Measurements from ENCODE around the gene TSPEAR. TPM values are rescaled to one million over a fixed set of nuclear protein-coding genes. Genes with fewer than 3 reads are reported as not detected.

The TSPEAR gene
- total RNA-seq, 1 donor: not detected

- TF ChIP-seq, protein P1, sequence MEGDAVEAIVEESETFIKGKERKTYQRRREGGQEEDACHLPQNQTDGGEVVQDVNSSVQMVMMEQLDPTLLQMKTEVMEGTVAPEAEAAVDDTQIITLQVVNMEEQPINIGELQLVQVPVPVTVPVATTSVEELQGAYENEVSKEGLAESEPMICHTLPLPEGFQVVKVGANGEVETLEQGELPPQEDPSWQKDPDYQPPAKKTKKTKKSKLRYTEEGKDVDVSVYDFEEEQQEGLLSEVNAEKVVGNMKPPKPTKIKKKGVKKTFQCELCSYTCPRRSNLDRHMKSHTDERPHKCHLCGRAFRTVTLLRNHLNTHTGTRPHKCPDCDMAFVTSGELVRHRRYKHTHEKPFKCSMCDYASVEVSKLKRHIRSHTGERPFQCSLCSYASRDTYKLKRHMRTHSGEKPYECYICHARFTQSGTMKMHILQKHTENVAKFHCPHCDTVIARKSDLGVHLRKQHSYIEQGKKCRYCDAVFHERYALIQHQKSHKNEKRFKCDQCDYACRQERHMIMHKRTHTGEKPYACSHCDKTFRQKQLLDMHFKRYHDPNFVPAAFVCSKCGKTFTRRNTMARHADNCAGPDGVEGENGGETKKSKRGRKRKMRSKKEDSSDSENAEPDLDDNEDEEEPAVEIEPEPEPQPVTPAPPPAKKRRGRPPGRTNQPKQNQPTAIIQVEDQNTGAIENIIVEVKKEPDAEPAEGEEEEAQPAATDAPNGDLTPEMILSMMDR (IDR thresholded peaks at IDR 0.05; ENCODE audit: extremely low read depth, low read depth, low read length): no peak
- peaks cover 85% of the 10 kb centered on the region for H3K27me3 ChIP-seq (ENCODE audit: insufficient read depth, low read length)
These were observed 531 bp downstream of the TSPEAR start for GRCh38 chr21:44710756-44711326.

DNA sequence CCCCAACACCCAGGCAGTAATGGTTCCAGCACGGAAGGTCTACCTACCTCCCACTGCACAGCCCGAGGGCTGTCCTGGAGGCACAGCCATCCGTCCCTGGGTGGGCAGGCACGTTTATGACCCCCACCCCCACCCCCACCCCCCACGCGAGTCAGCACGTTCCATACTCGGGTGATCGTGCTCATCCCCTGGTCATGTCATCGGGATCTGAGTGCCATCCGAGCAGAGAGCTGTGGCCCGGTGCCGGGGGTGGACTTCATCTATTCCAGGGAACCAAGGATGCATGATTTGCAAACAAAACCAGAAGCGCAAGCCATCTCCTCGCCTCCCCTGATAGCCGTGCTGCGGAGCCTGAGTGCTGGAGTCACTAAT is 1.1 kb downstream of the TSPEAR start:
- no peaks in the 10 kb centered on the region for H3K79me2 ChIP-seq (ENCODE audit: insufficient read depth, low read length)
- no peak overlapping the region for H3K4me3 ChIP-seq (ENCODE audit: insufficient read depth, low read length)
- no peak overlapping the region for H3K4me2 ChIP-seq (ENCODE audit: insufficient read depth, low read length)
- H3K36me3 ChIP-seq (ENCODE audit: insufficient read depth, low read length): no peaks in the 10 kb centered on the region
- peaks cover 80% of the 10 kb centered on the region for H3K27me3 ChIP-seq (ENCODE audit: insufficient read depth, low read length)
- H2AFZ ChIP-seq (ENCODE audit: low read length): no peak overlapping the region
- H3K27ac ChIP-seq (ENCODE audit: low read depth, low read length): no peak overlapping the region
- no peaks in the 10 kb centered on the region for H4K20me1 ChIP-seq (ENCODE audit: insufficient read depth, low read length)
- DNase-seq (ENCODE audit: insufficient read length, low spot score, missing footprints): no peak
- no peaks in the 10 kb centered on the region for H3K4me1 ChIP-seq (ENCODE audit: insufficient read depth, low read length)
- TF ChIP-seq, protein P1 (IDR thresholded peaks at IDR 0.05; ENCODE audit: extremely low read depth, low read depth, low read length): no peak
- no peaks in the 10 kb centered on the region for H3K9me3 ChIP-seq (ENCODE audit: low read depth, low read length)

More at GRCh38 chr21:44710756-44711326, 531 bp downstream of the TSPEAR start:
- DNase-seq (ENCODE audit: insufficient read length, low spot score, missing footprints): no peak
- Histone ChIP-seq H3K27ac (ENCODE audit: low read depth, low read length) (no peak overlapping the region), H3K36me3 (ENCODE audit: insufficient read depth, low read length) (no peaks in the 10 kb centered on the region), H3K4me1 (ENCODE audit: insufficient read depth, low read length) (no peaks in the 10 kb centered on the region), H3K4me2 (ENCODE audit: insufficient read depth, low read length) (no peak overlapping the region), H3K9me3 (ENCODE audit: low read depth, low read length) (no peaks in the 10 kb centered on the region), H3K79me2 (ENCODE audit: insufficient read depth, low read length) (no peaks in the 10 kb centered on the region), H3K4me3 (ENCODE audit: insufficient read depth, low read length) (no peak overlapping the region), H2AFZ (ENCODE audit: low read length) (no peak overlapping the region), H4K20me1 (ENCODE audit: insufficient read depth, low read length) (no peaks in the 10 kb centered on the region)

DNA sequence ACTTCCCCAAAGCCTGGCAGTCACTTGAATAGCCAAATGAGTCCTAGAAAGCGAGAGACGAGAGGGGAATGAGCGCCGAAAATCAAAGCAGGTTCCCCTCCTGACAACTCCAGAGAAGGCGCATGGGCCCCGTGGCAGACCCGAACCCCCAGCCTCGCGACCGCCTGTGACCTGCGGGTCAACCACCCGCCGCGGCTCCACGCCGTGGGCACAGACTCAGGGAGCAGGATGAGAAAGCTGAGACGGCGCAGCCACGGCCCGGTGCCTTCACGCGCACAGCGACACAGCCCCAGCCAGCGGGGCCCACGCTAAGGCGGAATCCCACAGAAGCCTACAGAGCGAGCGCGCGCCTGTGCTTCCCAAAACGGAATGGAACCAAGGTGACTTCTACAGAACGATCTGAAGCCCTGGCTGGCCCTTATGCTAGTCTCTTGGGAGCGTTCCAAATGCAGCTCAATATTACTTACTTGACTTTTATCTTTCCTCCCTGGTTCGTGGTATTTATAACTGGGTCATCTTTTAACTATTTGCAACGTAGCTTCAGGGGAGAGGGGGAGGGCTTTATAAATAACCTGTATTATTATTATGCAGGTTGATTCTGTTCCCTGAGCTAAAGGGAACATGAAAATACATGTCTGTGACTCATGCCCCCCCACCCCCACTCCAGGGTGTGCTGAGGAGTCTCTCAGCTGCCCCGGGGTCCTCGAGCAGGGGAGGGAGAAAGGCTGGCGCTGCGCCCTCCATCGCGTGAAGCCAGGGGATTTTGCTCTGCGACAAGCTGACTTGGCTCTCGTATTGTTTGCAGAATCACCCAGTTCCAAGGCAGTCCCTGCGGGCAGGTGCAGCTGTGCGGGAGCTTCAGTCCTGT is 1.7 kb downstream of the TSPEAR start:
- no peaks in the 10 kb centered on the region for H3K36me3 ChIP-seq (ENCODE audit: insufficient read depth, low read length)
- H2AFZ ChIP-seq (ENCODE audit: low read length): no peak overlapping the region
- peak; percentile 73 for DNase-seq (ENCODE audit: insufficient read length, low spot score, missing footprints)
- no peaks in the 10 kb centered on the region for H4K20me1 ChIP-seq (ENCODE audit: insufficient read depth, low read length)
- H3K9me3 ChIP-seq (ENCODE audit: low read depth, low read length): no peaks in the 10 kb centered on the region
- H3K27ac ChIP-seq (ENCODE audit: low read depth, low read length): no peak overlapping the region
- H3K27me3 ChIP-seq (ENCODE audit: insufficient read depth, low read length): peaks cover 77% of the 10 kb centered on the region
- no peak overlapping the region for H3K4me2 ChIP-seq (ENCODE audit: insufficient read depth, low read length)
- H3K79me2 ChIP-seq (ENCODE audit: insufficient read depth, low read length): no peaks in the 10 kb centered on the region
- no peaks in the 10 kb centered on the region for H3K4me1 ChIP-seq (ENCODE audit: insufficient read depth, low read length)
- TF ChIP-seq, protein P1 (IDR thresholded peaks at IDR 0.05; ENCODE audit: extremely low read depth, low read depth, low read length): no peak
- no peak overlapping the region for H3K4me3 ChIP-seq (ENCODE audit: insufficient read depth, low read length)

- Histone ChIP-seq H4K20me1 (ENCODE audit: insufficient read depth, low read length) (no peaks in the 10 kb centered on the region), H2AFZ (ENCODE audit: low read length) (no peak overlapping the region), H3K27me3 (ENCODE audit: insufficient read depth, low read length) (peaks cover 80% of the 10 kb centered on the region), H3K27ac (ENCODE audit: low read depth, low read length) (no peak overlapping the region), H3K4me2 (ENCODE audit: insufficient read depth, low read length) (no peak overlapping the region), H3K4me1 (ENCODE audit: insufficient read depth, low read length) (no peaks in the 10 kb centered on the region), H3K9me3 (ENCODE audit: low read depth, low read length) (no peaks in the 10 kb centered on the region), H3K4me3 (ENCODE audit: insufficient read depth, low read length) (no peak overlapping the region), H3K79me2 (ENCODE audit: insufficient read depth, low read length) (no peaks in the 10 kb centered on the region), H3K36me3 (ENCODE audit: insufficient read depth, low read length) (no peaks in the 10 kb centered on the region)
- TF ChIP-seq, protein P1 (IDR thresholded peaks at IDR 0.05; ENCODE audit: extremely low read depth, low read depth, low read length): no peak
- DNase-seq (ENCODE audit: insufficient read length, low spot score, missing footprints): no peak
These were observed 2.4 kb downstream of the TSPEAR start for GRCh38 chr21:44708866-44709425.

All from osteoblast (primary cell).